Hematopoietic multipotent progenitor cell (in vitro differentiated cells): ENCODE data around the gene POU2AF1. TPM values are rescaled to one million over a fixed set of nuclear protein-coding genes. Genes with fewer than 3 reads are reported as not detected.

Experiments used
- DNase-seq, 3 donors: peaks; one replicate each; pipeline ENCODE4 v3.0.0-alpha.2; 2011 to 2015; ENCODE audit warnings: low read depth in 2 of 3, low spot score in 2 of 3
- total RNA-seq: library from RNA; depleted of rRNA; stranded (reverse); fragments of >200 nt; gene quantifications from one replicate; pipeline ENCODE4 v1.2.3, GENCODE V29; 2012

Gene POU2AF1
- total RNA-seq, 1 donor, result 1.1 TPM

- DNase-seq, result peak in 1 of 3 donors; percentile 19
Observed at GRCh38 chr11:111388842-111389241, 9.8 kb upstream of the POU2AF1 start.

- DNase-seq, result no peak
Observed at GRCh38 chr11:111388420-111388819, 9.3 kb upstream of the POU2AF1 start.

GRCh38 chr11:111387363-111387762 lies 8.3 kb upstream of the POU2AF1 start:
- DNase-seq, result peak in 1 of 3 donors; percentile 56

GRCh38 chr11:111386611-111387150 lies 7.6 kb upstream of the POU2AF1 start:
- DNase-seq, result no peak

GRCh38 chr11:111384494-111384893 lies 5.4 kb upstream of the POU2AF1 start:
- no peak for DNase-seq

- no peak for DNase-seq
Observed at GRCh38 chr11:111382451-111382850, 3.4 kb upstream of the POU2AF1 start.

- DNase-seq, result peak in 1 of 3 donors; percentile 27
Observed at GRCh38 chr11:111379602-111380136, 594 bp upstream of the POU2AF1 start.

GRCh38 chr11:111378185-111378860 lies 752 bp downstream of the POU2AF1 start:
- DNase-seq, result no peak

- no peak for DNase-seq
Observed at GRCh38 chr11:111376181-111376871, 2.7 kb downstream of the POU2AF1 start.

- DNase-seq, result no peak
Observed at GRCh38 chr11:111373590-111373989, 5.5 kb downstream of the POU2AF1 start.

GRCh38 chr11:111372538-111372937 lies 6.5 kb downstream of the POU2AF1 start:
- DNase-seq, result no peak

GRCh38 chr11:111370902-111371578 lies 8.0 kb downstream of the POU2AF1 start:
- no peak for DNase-seq

- DNase-seq, result no peak
Observed at GRCh38 chr11:111370270-111370901, 8.7 kb downstream of the POU2AF1 start.

GRCh38 chr11:111368285-111368560 lies 10.9 kb downstream of the POU2AF1 start:
- DNase-seq, result no peak

GRCh38 chr11:111367411-111368284 lies 11.4 kb downstream of the POU2AF1 start:
- no peak for DNase-seq

GRCh38 chr11:111366560-111367410 lies 12.3 kb downstream of the POU2AF1 start:
- no peak for DNase-seq

GRCh38 chr11:111365722-111366559 lies 13.1 kb downstream of the POU2AF1 start:
- no peak for DNase-seq

- no peak for DNase-seq
Observed at GRCh38 chr11:111364503-111364902, 14.6 kb downstream of the POU2AF1 start.
